ENCODE results near the gene RPRD2.

- TF ChIP-seq CTCF (IDR thresholded peaks at IDR 0.05) (peak in 3 of 6 experiments; percentile 42 to 54 (median 44)), POLR2AphosphoS5 (IDR thresholded peaks at IDR 0.05) (peak; percentile 42 to 59), POLR2A (IDR thresholded peaks at IDR 0.05) (peak in 2 of 4 donors; percentile 54 to 56), EP300 (IDR thresholded peaks at IDR 0.05) (no peak)
Observed at GRCh38 chr1:150515328-150516049, 151.5 kb downstream of the RPRD2 start, which contains the start of gene FALEC.
